LNCAP (cell line): Measurements from ENCODE around the gene AMOTL2.

Experiments used
- CTCF ChIP-seq: fragments of 450-650 bp; IDR thresholded peaks from 2 replicates; pipeline ENCODE4 v1.5.1; 2017; ENCODE audit warnings: mild to moderate bottlenecking

Gene AMOTL2

DNA sequence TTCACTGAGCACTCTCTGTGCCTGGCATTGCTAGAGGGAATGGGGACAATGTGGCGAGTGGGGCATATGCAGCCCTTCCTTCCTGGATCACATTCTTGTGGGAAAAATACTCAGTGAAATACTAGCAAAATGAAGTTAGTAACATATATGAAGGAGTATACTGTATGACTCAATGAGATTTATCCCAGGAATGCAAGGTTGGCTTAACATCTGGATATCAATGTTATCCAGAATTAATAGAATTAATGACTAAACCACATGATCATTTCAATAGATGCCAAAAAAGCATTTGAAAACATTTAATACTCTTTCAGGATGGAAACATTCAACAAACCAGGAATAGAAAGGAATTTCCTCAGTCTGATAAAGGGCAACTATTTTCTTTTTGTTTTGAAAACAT, 27.5 kb downstream of the AMOTL2 start:
- no peak for TF ChIP-seq CTCF

DNA sequence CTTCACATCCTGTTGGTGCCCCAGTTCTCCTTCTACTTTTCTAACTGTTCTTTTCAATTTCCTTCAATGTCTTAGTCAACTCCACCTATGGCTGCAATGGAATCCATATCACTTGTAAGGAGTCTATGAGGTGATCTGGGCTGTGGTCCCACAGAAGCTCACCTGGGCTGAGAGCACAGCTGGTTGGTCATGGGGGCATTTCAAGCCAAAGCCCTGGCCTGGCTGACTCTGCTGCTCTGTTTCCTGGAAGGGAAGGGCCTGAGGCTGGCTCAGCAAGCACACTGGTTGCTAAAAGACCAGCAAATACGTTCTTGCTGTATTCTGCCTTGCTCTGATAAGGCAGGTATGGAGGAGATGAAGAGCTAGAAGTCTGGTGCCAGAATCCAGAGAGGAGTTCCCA, 29.0 kb downstream of the AMOTL2 start:
- TF ChIP-seq CTCF, result no peak

DNA sequence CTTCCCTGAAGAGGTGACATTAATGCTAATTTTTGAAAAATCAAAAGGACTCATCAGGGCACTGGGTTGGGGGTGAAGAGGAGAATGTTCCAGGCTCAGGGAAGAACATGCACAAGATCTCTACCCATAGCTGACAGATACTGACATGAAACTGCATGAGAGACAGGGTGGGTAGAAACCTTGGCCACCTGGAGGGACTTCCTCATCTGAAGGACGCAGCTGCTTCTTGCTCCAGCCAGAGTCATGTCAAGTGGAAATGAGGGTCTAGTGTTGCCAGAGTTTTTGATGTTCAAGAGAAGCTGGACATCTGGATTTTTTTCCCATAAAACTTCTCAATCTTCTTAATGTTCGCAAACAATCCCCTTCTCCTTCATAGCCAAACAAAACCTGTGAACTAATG, 29.7 kb downstream of the AMOTL2 start:
- no peak for TF ChIP-seq CTCF

DNA sequence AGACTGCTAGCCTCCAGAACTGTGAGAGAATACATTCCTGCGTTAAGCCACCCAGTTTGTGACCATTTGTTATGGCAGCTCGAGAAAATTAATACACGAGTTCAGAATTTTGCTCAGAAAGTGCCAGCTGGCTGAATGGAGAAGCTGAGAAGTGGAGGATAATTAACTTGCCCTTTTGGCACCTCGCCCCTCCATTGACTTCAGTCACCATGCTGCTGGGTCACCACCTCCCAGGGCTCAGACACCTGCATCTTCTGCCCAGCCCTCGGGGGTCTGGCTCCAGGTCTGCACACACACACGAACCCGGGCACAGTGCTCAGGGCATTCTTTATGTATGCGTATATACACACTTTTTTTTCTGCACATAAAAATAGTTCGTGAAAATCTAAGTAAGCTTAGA, 32.0 kb downstream of the AMOTL2 start:
- no peak for TF ChIP-seq CTCF

GRCh38 chr3:134341389-134341788, 32.9 kb downstream of the AMOTL2 start:
- no peak for TF ChIP-seq CTCF

- TF ChIP-seq CTCF, result no peak
These were observed 33.3 kb downstream of the AMOTL2 start for GRCh38 chr3:134340982-134341365.

GRCh38 chr3:134340362-134340981, 33.8 kb downstream of the AMOTL2 start:
- no peak for TF ChIP-seq CTCF

GRCh38 chr3:134339913-134340312, 34.3 kb downstream of the AMOTL2 start:
- no peak for TF ChIP-seq CTCF
